ENCODE data around the gene TACC2.
"Not testable (repeated sequence)": the region's sequence is repeated elsewhere in the genome, so short reads cannot be mapped to it uniquely, and the experiment has no call there.

TACC2 gene

GRCh38 chr10:122086416-122087240 lies 97.7 kb downstream of the TACC2 start:
- no peak for DNase-seq (ENCODE audit: low read depth in 4 of 4, low spot score in 1 of 4)

- no peak for DNase-seq (ENCODE audit: low read depth in 4 of 4, low spot score in 1 of 4)
These were observed 98.5 kb downstream of the TACC2 start for GRCh38 chr10:122087436-122087835.

- no peak for DNase-seq (ENCODE audit: low read depth in 4 of 4, low spot score in 1 of 4)
These were observed 100.5 kb downstream of the TACC2 start for GRCh38 chr10:122089311-122090017.

- no peak for DNase-seq (ENCODE audit: low read depth in 4 of 4, low spot score in 1 of 4)
These were observed 102.8 kb downstream of the TACC2 start for GRCh38 chr10:122091722-122092121.

GRCh38 chr10:122093076-122093475 lies 104.1 kb downstream of the TACC2 start:
- DNase-seq (ENCODE audit: low read depth in 4 of 4, low spot score in 1 of 4): no peak

GRCh38 chr10:122096181-122096580 lies 107.2 kb downstream of the TACC2 start:
- not testable (repeated sequence) for DNase-seq (ENCODE audit: low read depth in 4 of 4, low spot score in 1 of 4)

- no peak for DNase-seq (ENCODE audit: low read depth in 4 of 4, low spot score in 1 of 4)
These were observed 107.7 kb downstream of the TACC2 start for GRCh38 chr10:122096705-122097104.

- DNase-seq (ENCODE audit: low read depth in 4 of 4, low spot score in 1 of 4): no peak
These were observed 109.0 kb downstream of the TACC2 start for GRCh38 chr10:122097935-122098334.

GRCh38 chr10:122098924-122099323 lies 110.0 kb downstream of the TACC2 start:
- DNase-seq (ENCODE audit: low read depth in 4 of 4, low spot score in 1 of 4): no peak

- DNase-seq (ENCODE audit: low read depth in 4 of 4, low spot score in 1 of 4): no peak
These were observed 110.6 kb downstream of the TACC2 start for GRCh38 chr10:122099562-122099961.

- DNase-seq (ENCODE audit: low read depth in 4 of 4, low spot score in 1 of 4): no peak
These were observed 113.3 kb downstream of the TACC2 start for GRCh38 chr10:122102146-122102868.

- no peak for DNase-seq (ENCODE audit: low read depth in 4 of 4, low spot score in 1 of 4)
These were observed 114.0 kb downstream of the TACC2 start for GRCh38 chr10:122102869-122103525.

- DNase-seq (ENCODE audit: low read depth in 4 of 4, low spot score in 1 of 4): no peak
These were observed 114.6 kb downstream of the TACC2 start for GRCh38 chr10:122103592-122103991.

GRCh38 chr10:122108786-122109185 lies 119.8 kb downstream of the TACC2 start:
- DNase-seq (ENCODE audit: low read depth in 4 of 4, low spot score in 1 of 4): not testable (repeated sequence)

- no peak for DNase-seq (ENCODE audit: low read depth in 4 of 4, low spot score in 1 of 4)
These were observed 123.2 kb downstream of the TACC2 start for GRCh38 chr10:122112021-122112616.

- no peak for DNase-seq (ENCODE audit: low read depth in 4 of 4, low spot score in 1 of 4)
These were observed 123.7 kb downstream of the TACC2 start for GRCh38 chr10:122112625-122113160.

- DNase-seq (ENCODE audit: low read depth in 4 of 4, low spot score in 1 of 4): no peak
These were observed 124.4 kb downstream of the TACC2 start for GRCh38 chr10:122113161-122113944.

- no peak for DNase-seq (ENCODE audit: low read depth in 4 of 4, low spot score in 1 of 4)
These were observed 125.2 kb downstream of the TACC2 start for GRCh38 chr10:122113945-122114747.

- DNase-seq (ENCODE audit: low read depth in 4 of 4, low spot score in 1 of 4): no peak
These were observed 126.9 kb downstream of the TACC2 start for GRCh38 chr10:122115874-122116273.
